Muscle layer of duodenum (tissue), 2 donors: ENCODE data around the gene INVS.
"Not testable (repeated sequence)": the region's sequence is repeated elsewhere in the genome, so short reads cannot be mapped to it uniquely, and the experiment has no call there.

Source experiments
- H3K27ac ChIP-seq: one replicate; pipeline ENCODE4 v1.7.0; 2013; ENCODE audit warnings: mild to moderate bottlenecking, low read length
- H3K27me3 ChIP-seq: one replicate; pipeline ENCODE4 v1.7.0; 2013; ENCODE audit warnings: low read depth, mild to moderate bottlenecking, control low read depth, low read length
- H3K36me3 ChIP-seq, 2 donors: one replicate each; pipeline ENCODE4 v1.7.0; 2013; ENCODE audit warnings: low read length in 2 of 2, control low read depth in 1 of 2, mild to moderate bottlenecking in 1 of 2; ENCODE audit not compliant: insufficient read depth in 2 of 2, control insufficient read depth in 1 of 2
- H3K4me1 ChIP-seq, 2 donors: one replicate each; pipeline ENCODE4 v1.7.0; 2013; ENCODE audit warnings: low read length in 2 of 2, mild to moderate bottlenecking in 2 of 2, control low read depth in 1 of 2, moderate library complexity in 1 of 2; ENCODE audit not compliant: insufficient read depth in 2 of 2, control insufficient read depth in 1 of 2
- H3K4me3 ChIP-seq, 2 donors: one replicate each; pipeline ENCODE4 v1.7.0; 2013; ENCODE audit warnings: low read length in 2 of 2, low read depth in 1 of 2, mild to moderate bottlenecking in 1 of 2
- H3K9me3 ChIP-seq, 2 donors: one replicate each; pipeline ENCODE4 v1.7.0; 2013; ENCODE audit warnings: low read length in 2 of 2, control low read depth in 1 of 2, mild to moderate bottlenecking in 1 of 2; ENCODE audit not compliant: control insufficient read depth in 1 of 2
- donor health status: healthy.

INVS gene

GRCh38 chr9:100129772-100130171 lies 30.7 kb downstream of the INVS start:
- H3K36me3 ChIP-seq, result peaks cover 7 to 17% of the 10 kb centered on the region in 2 donors
- H3K27ac ChIP-seq, result no peak overlapping the region
- no peaks in the 10 kb centered on the region for H3K27me3 ChIP-seq
- H3K4me1 ChIP-seq, result no peaks in the 10 kb centered on the region
- H3K4me3 ChIP-seq, result no peak overlapping the region
- no peaks in the 10 kb centered on the region for H3K9me3 ChIP-seq

- no peak overlapping the region for H3K27ac ChIP-seq
- no peaks in the 10 kb centered on the region for H3K9me3 ChIP-seq
- H3K4me1 ChIP-seq, result no peaks in the 10 kb centered on the region
- H3K36me3 ChIP-seq, result peaks cover 7 to 17% of the 10 kb centered on the region in 2 donors
- no peak overlapping the region for H3K4me3 ChIP-seq
- H3K27me3 ChIP-seq, result no peaks in the 10 kb centered on the region
Observed at GRCh38 chr9:100131216-100131615, 32.2 kb downstream of the INVS start.

GRCh38 chr9:100131875-100132430 lies 32.9 kb downstream of the INVS start:
- Histone ChIP-seq H3K27ac (no peak overlapping the region), H3K4me1 (no peaks in the 10 kb centered on the region), H3K36me3 (peaks cover 4 to 12% of the 10 kb centered on the region in 2 donors), H3K9me3 (no peaks in the 10 kb centered on the region), H3K4me3 (no peak overlapping the region), H3K27me3 (no peaks in the 10 kb centered on the region)

- Histone ChIP-seq H3K27me3 (no peaks in the 10 kb centered on the region), H3K36me3 (peaks cover 4 to 8% of the 10 kb centered on the region in 2 donors), H3K9me3 (no peaks in the 10 kb centered on the region), H3K4me1 (no peaks in the 10 kb centered on the region), H3K4me3 (no peak overlapping the region), H3K27ac (no peak overlapping the region)
Observed at GRCh38 chr9:100134731-100135130, 35.7 kb downstream of the INVS start.

- H3K36me3 ChIP-seq, H3K9me3 ChIP-seq, H3K4me3 ChIP-seq, H3K27ac ChIP-seq, H3K27me3 ChIP-seq, H3K4me1 ChIP-seq: not testable (repeated sequence)
Observed at GRCh38 chr9:100136799-100137198, 37.8 kb downstream of the INVS start.

- H3K4me1 ChIP-seq, H3K9me3 ChIP-seq, H3K36me3 ChIP-seq, H3K4me3 ChIP-seq, H3K27me3 ChIP-seq, H3K27ac ChIP-seq: not testable (repeated sequence)
Observed at GRCh38 chr9:100140303-100140702, 41.3 kb downstream of the INVS start.

GRCh38 chr9:100141862-100142261 lies 42.8 kb downstream of the INVS start:
- H3K4me1 ChIP-seq, H3K36me3 ChIP-seq, H3K27me3 ChIP-seq, H3K27ac ChIP-seq, H3K9me3 ChIP-seq, H3K4me3 ChIP-seq: not testable (repeated sequence)

GRCh38 chr9:100145167-100145934 lies 46.3 kb downstream of the INVS start:
- H3K4me1 ChIP-seq, H3K36me3 ChIP-seq, H3K4me3 ChIP-seq: not testable (repeated sequence)

GRCh38 chr9:100145976-100146375 lies 46.9 kb downstream of the INVS start:
- not testable (repeated sequence) for H3K9me3 ChIP-seq, H3K36me3 ChIP-seq, H3K4me1 ChIP-seq, H3K27me3 ChIP-seq, H3K27ac ChIP-seq, H3K4me3 ChIP-seq

More at GRCh38 chr9:100145167-100145934, 46.3 kb downstream of the INVS start:
- H3K27me3 ChIP-seq, H3K27ac ChIP-seq, H3K9me3 ChIP-seq: not testable (repeated sequence)

GRCh38 chr9:100150214-100150613 lies 51.2 kb downstream of the INVS start:
- H3K27ac ChIP-seq, result no peak overlapping the region
- H3K4me1 ChIP-seq, result no peaks in the 10 kb centered on the region
- H3K9me3 ChIP-seq, result no peaks in the 10 kb centered on the region
- H3K36me3 ChIP-seq, result no peaks in the 10 kb centered on the region
- no peak overlapping the region for H3K4me3 ChIP-seq
- no peaks in the 10 kb centered on the region for H3K27me3 ChIP-seq

GRCh38 chr9:100160021-100160420 lies 61.0 kb downstream of the INVS start:
- Histone ChIP-seq H3K9me3 (no peaks in the 10 kb centered on the region), H3K4me3 (no peak overlapping the region), H3K27me3 (no peaks in the 10 kb centered on the region), H3K27ac (no peak overlapping the region), H3K4me1 (no peaks in the 10 kb centered on the region), H3K36me3 (peaks cover 0 to 4% of the 10 kb centered on the region in 2 donors)

- H3K9me3 ChIP-seq, result no peaks in the 10 kb centered on the region
- no peak overlapping the region for H3K27ac ChIP-seq
- H3K27me3 ChIP-seq, result no peaks in the 10 kb centered on the region
- no peak overlapping the region for H3K4me3 ChIP-seq
- H3K36me3 ChIP-seq, result no peaks in the 10 kb centered on the region
- no peaks in the 10 kb centered on the region for H3K4me1 ChIP-seq
Observed at GRCh38 chr9:100167176-100167575, 68.1 kb downstream of the INVS start.
